Measurements from ENCODE around the gene SRD5A3. TPM values are rescaled to one million over a fixed set of nuclear protein-coding genes. Genes with fewer than 3 reads are reported as not detected.

Gene SRD5A3
- total and polyA plus RNA-seq, 9 of the 15 experiments (the other 6 are each of a cell fraction or from before 2014, with no cell fraction given) = 2.5 to 37.0 (median 13.3) TPM

GRCh38 chr4:55410431-55410830, 64.4 kb downstream of the SRD5A3 start (continued):
- TF ChIP-seq ZNF408 (CRISPR knock-in tag; IDR thresholded peaks at IDR 0.05; ENCODE audit: low read depth) (no peak), ZFP36 (IDR thresholded peaks at IDR 0.05; ENCODE audit: low read depth, low read length, partially characterized antibody) (no peak), USF1 (CRISPR knock-in tag; IDR thresholded peaks at IDR 0.05) (no peak), ZNF609 (CRISPR knock-in tag; IDR thresholded peaks at IDR 0.05; ENCODE audit: borderline replicate concordance) (no peak), TGIF2 (CRISPR knock-in tag; IDR thresholded peaks at IDR 0.05) (no peak)
